Coronary artery (tissue), 2 donors: ENCODE data around the gene GRIK2.

ENCODE experiments used
- DNase-seq: peaks from one replicate; pipeline ENCODE4 v3.0.0-alpha.2; 2017; ENCODE audit warnings: low spot score
- H3K27ac ChIP-seq, 2 donors: fragments of 200-600 bp; sonication (generic); one replicate each; pipeline ENCODE4 v1.5.1; 2016 to 2019
- H3K4me3 ChIP-seq: fragments of 200-600 bp; sonication (generic); 2 replicates; pipeline ENCODE4 v1.5.1; 2016; ENCODE audit warnings: mild to moderate bottlenecking, moderate library complexity
- TF ChIP-seq, protein P1 (sequence below): fragments of 200-600 bp; sonication (generic); IDR thresholded peaks from one replicate; pipeline ENCODE4 v1.5.1; 2019; ENCODE audit warnings: antibody characterized with exemption

The GRIK2 gene

DNA sequence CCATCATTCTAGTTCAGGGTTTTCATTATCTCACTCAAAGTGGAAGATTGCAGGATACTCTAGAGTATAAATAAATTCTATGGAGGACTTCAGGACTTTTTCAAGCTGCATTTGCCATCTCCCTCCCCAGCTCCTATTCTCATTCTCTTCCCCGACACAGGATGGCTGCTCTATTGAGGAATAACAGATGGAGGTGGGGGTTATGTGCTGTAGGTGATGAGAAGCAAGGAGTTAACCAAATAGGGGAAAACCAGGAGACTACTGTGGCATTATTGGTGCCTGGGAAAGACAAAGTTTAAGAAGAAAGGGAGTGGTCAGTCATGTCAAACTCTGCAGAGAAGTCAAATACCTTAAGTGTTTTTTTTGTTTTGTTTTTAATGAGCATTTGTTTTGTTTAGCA lies 109.3 kb downstream of the GRIK2 start:
- TF ChIP-seq, protein P1, sequence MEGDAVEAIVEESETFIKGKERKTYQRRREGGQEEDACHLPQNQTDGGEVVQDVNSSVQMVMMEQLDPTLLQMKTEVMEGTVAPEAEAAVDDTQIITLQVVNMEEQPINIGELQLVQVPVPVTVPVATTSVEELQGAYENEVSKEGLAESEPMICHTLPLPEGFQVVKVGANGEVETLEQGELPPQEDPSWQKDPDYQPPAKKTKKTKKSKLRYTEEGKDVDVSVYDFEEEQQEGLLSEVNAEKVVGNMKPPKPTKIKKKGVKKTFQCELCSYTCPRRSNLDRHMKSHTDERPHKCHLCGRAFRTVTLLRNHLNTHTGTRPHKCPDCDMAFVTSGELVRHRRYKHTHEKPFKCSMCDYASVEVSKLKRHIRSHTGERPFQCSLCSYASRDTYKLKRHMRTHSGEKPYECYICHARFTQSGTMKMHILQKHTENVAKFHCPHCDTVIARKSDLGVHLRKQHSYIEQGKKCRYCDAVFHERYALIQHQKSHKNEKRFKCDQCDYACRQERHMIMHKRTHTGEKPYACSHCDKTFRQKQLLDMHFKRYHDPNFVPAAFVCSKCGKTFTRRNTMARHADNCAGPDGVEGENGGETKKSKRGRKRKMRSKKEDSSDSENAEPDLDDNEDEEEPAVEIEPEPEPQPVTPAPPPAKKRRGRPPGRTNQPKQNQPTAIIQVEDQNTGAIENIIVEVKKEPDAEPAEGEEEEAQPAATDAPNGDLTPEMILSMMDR, result no peak
- H3K4me3 ChIP-seq, result no peak overlapping the region
- DNase-seq, result no peak

DNA sequence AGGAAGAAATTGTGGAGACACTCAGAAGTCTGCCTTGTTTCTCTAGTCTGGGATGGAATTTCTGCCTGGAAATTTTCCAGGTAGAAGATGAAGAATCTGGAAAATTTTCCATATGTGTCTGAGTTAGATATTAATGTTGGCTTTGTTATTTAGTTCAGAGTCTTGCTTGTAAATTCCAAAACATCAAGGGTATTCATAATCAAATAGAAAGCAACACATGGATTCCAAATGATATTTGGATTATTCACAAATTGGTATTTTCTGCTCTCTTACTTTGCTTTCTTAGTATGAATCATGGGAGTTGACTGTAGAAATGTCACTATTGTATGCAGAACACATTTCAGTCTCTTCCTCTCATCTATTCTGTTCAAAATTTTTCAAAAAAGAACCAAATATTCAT lies 116.0 kb downstream of the GRIK2 start:
- no peak overlapping the region for H3K27ac ChIP-seq
- no peak overlapping the region for H3K4me3 ChIP-seq
- DNase-seq, result no peak
- TF ChIP-seq, protein P1, result no peak

More for the DNA sequence above, 109.3 kb downstream of the GRIK2 start:
- H3K27ac ChIP-seq, result no peak overlapping the region

DNA sequence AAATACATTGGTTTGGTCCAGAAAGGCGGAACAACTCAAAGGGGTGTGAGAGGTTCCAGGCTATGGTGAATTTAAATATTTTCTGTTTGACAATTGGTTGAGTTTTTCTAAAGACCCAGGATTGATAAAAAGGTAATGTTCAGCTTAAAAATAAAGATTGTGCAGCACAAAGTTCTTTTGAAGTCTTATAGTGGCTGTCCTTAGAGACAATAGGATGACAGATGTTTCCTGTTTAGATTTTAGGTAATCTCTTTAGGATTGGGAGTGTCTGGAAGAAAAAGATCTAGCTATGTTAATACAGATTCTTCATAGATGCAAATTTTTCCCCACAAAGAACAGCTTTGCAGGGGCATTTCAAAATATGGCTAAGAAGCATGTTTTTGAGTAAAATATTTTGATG lies 119.7 kb downstream of the GRIK2 start:
- H3K4me3 ChIP-seq, result no peak overlapping the region
- DNase-seq, result no peak
- no peak overlapping the region for H3K27ac ChIP-seq
- TF ChIP-seq, protein P1, result no peak

DNA sequence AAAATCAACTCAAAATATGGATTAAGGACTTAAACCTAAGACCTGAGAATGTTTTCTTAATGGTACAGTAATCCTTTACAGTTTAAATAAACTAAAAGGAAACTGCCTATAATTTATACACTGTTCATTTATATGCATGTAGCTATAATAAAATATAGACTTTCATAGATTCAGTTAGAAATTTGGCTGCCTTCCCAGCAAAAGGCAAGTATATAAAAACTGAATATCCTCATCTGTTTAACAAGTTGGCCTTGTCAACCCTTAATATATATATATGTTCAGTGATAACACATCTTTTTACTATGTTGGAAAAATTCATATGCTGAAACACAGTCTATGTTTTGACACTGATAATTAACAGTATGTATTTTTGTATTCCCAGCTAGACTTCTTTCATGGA lies 123.1 kb downstream of the GRIK2 start:
- TF ChIP-seq, protein P1, result no peak
- Histone ChIP-seq H3K27ac (no peak overlapping the region), H3K4me3 (no peak overlapping the region)
- no peak for DNase-seq

DNA sequence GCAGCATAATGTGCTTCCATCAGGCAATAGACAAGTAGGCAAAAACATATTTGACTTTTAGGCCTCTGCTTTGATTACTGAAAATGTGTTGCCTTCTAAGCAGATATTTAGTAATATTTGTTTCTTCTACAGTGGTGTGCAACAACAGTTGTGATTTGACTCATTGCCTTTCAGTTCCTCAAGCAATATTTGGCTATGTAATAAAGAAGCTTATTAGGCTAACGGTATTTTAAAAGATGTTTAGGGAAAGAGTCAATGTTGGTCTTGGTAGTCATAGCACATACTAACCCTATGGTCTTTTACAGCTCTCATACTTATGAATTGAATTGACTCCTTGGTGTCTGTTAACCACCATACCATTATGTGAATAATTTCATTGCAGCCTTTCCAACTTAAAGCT lies 124.1 kb downstream of the GRIK2 start:
- TF ChIP-seq, protein P1, result no peak
- DNase-seq, result no peak
- Histone ChIP-seq H3K4me3 (no peak overlapping the region), H3K27ac (no peak overlapping the region)

DNA sequence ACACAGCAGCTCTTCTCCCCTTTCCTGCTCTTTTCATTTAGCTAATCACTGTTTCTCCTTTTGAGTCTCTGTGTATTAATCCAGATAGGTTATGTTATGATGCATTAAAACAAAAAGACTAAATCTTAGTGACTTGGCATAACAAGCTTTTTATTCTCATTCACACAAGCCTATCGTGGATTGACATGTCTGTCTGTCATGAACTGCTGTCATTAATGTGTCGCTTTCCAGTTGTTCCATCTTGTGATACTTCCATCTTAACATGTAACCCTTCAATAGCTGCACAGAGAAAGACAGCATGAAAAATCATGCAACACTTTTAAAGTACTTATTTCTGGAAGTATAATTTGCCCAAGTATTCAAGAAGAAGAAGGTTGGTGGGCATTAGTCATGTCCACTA lies 128.7 kb downstream of the GRIK2 start:
- H3K27ac ChIP-seq, result no peak overlapping the region
- TF ChIP-seq, protein P1, result no peak
- H3K4me3 ChIP-seq, result no peak overlapping the region

DNA sequence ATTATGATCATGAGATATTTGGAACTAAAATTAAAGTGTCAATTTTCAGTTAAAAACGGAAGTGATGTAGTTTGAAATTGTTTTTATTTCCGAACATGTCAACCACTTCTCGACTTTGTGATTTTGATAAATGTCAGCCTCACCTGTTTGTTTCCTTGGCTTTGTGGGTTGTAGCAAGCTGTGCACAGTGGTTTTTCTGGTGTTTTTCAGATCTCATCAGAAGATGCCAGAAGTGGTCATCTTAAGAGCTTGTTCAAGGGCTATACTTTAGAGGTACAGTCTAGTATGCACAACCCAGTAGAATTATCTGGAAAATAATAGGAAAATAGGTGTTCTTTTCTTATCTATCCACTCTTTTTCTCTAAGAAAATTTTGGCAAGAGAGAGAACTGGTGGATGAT lies 134.0 kb downstream of the GRIK2 start:
- DNase-seq, result no peak
- TF ChIP-seq, protein P1, result no peak
- no peak overlapping the region for H3K27ac ChIP-seq
- H3K4me3 ChIP-seq, result no peak overlapping the region

More for the DNA sequence above, 128.7 kb downstream of the GRIK2 start:
- DNase-seq, result no peak
